Hematopoietic multipotent progenitor cell treated with erythropoietin and hydrocortisone succinate and interleukin-3 and kit ligand, for 4 days (in vitro differentiated cells): Measurements from ENCODE around the gene PDE4D.
"Not testable (repeated sequence)": the region's sequence is repeated elsewhere in the genome, so short reads cannot be mapped to it uniquely, and the experiment has no call there.

Experiments used
- DNase-seq: peaks from one replicate; pipeline ENCODE4 v3.0.0-alpha.2; 2015

Gene PDE4D

DNA sequence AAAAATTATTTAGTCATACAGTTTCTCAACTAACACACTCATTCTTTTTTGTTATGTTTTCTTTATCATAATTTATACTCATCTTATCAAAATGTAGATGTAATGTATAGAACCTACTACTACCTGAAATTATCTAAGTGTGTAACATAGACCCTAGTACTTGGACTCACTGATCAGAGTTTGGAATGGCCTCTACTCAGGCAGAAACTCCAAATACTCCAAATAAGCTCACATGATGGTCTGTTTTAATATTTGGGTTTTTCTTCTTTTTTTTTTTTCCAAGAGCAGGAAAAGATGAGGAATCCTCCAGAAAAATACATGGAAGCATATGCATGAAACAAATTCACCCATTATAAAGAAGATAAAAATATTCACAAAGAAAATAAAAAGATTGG is 126.3 kb downstream of the PDE4D start:
- no peak for DNase-seq

GRCh38 chr5:59766427-59767210 is 126.9 kb downstream of the PDE4D start:
- DNase-seq, result no peak

DNA sequence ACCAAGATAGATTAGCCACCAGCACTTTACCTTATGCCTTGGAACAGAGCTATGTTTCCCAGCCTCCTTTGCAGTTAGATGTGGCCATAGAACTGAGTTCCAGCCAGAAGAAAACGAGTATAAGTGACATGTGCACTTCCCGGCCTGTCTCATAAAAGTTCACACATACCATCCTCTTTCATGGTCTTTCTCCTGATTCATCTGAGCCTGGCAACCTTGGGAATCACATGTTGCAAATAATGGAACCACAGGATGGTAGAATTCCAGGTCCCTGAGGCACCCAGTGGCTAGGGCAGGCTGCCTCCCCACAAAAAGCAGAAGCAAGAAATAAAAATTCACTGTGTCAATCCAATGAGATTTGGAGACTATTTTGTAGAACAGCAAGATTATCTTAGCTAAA is 128.1 kb downstream of the PDE4D start:
- DNase-seq, result no peak

DNA sequence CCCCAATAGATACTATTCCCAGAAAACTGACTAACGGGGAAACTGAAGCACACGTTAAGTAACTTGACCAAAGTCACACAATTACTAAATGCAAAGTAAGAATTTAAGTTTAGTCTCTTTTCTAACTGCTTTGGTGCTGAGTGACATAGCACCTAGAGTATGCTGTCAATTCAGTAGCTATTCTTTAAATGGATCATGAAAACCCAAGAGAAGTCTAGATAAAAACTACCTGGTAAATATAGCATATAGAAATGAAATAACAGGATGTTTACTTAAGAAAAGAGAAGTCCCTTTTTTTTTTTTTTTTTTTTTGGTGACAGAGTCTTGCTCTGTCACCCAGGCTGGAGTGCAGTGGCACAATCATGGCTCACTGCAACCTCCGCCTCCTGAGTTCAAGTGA is 129.2 kb downstream of the PDE4D start:
- DNase-seq, result no peak

GRCh38 chr5:59763541-59763940 is 130.0 kb downstream of the PDE4D start:
- DNase-seq, result no peak

GRCh38 chr5:59762232-59762631 is 131.3 kb downstream of the PDE4D start:
- DNase-seq, result not testable (repeated sequence)

DNA sequence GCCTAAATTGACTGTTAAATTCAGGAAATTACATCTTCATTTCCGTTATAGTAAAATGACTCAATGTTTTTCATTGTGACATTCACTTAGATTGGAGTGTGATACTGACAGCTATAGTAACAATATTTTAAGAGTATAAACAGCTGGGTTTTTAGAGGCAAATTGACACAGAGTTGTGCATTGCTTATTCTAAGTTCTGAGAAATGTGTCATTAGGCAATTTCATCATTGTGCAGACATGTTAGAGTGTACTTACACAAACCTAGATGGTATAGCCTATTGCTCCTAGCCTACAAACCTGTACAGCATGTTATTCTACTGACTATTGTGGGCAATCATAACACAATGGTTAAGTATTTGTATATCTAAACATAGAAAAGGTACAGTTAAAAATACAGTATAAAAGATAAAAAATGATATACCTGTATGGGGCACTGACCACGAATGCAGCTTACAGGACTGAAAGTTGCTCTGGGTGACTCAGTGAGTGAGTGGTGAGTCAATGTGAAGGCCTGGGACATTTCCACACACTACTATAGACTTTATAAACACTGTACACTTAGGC is 132.7 kb downstream of the PDE4D start:
- peak; percentile 24 for DNase-seq

GRCh38 chr5:59759600-59760351 is 133.8 kb downstream of the PDE4D start:
- DNase-seq, result no peak

DNA sequence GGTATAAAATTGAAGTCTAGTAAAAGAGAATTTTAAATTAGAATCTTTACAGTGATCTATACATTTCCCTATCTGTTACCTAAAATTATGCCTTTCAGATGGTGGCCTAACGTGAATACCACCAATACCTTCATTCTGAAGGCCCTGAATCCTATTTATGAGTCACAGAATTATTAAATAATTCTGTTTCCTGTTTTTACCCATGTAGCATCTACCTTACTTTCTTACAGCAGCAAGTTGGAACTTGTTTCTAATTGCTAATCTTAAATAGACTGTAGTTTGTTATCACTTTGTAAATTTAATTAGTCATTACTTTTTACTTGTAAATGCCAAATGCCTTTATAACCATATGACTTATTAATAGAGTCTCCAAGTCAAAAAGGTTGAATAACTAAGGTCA is 135.0 kb downstream of the PDE4D start:
- no peak for DNase-seq

DNA sequence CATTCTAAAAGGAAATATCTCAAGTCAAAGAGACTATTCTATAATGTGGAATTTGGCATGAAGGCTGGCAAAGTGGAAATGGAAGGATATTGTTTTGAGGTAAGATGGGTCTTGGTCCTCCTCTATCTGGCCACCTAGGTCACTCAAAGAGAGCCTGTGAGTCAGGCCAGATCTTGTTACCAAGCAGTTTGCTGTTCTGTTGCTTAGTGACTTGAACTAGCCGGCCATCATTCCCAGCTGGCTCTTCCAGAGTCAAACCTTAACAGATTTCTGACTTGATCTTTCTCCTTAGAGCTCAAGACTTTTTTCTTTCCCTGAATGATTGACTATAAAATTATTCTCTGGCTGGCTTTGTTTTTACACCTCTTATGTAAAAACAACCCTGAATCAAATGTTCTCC is 136.1 kb downstream of the PDE4D start:
- DNase-seq, result no peak

DNA sequence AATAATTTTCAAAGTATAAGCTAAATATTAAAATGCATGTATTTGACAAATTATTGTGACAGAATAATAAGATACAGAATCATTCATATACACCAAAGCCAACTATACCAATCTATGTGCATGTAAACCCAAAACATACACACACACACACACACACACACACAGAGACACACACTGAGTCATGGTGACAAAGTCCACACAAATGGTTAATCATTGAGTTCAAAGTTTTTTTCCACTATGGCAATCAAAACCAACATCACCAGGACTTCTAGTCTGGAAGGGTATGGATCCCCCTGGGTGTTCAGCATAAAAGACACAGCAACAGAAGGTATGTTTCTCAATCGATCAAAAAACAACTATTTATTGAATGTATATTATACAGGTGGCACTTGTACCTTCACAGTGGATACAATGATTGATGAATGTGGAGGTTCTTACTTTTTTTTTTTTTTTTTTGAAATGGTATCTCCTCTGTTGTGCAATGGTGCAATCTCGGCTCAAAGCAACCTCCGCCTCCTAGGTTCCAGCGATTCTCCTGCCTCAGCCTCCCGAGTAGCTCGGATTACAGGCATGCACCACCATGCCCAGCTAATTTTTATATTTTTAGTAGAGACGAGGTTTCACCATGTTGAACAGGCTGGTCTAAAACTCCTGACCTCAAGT is 137.0 kb downstream of the PDE4D start:
- no peak for DNase-seq

DNA sequence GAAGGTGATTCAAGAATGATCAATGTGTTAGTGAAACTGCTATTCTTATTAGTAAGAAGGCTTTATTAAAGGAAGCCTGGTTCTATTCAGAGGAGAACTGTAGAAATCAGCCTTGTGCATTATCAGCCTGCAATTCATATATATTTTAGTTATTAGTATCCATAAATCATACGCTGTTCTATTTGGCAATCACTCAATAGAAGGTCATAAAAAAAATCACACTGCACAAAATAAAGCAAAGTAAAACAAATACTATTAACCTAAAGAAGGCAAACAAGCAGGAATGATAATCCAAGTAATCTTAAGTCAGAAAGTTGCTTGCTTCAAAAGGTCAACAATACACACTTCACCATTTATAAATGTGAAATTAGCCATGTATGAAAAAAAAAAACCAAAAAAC is 138.1 kb downstream of the PDE4D start:
- no peak for DNase-seq

- DNase-seq, result no peak
Measured at GRCh38 chr5:59753599-59753998, 139.9 kb downstream of the PDE4D start.

DNA sequence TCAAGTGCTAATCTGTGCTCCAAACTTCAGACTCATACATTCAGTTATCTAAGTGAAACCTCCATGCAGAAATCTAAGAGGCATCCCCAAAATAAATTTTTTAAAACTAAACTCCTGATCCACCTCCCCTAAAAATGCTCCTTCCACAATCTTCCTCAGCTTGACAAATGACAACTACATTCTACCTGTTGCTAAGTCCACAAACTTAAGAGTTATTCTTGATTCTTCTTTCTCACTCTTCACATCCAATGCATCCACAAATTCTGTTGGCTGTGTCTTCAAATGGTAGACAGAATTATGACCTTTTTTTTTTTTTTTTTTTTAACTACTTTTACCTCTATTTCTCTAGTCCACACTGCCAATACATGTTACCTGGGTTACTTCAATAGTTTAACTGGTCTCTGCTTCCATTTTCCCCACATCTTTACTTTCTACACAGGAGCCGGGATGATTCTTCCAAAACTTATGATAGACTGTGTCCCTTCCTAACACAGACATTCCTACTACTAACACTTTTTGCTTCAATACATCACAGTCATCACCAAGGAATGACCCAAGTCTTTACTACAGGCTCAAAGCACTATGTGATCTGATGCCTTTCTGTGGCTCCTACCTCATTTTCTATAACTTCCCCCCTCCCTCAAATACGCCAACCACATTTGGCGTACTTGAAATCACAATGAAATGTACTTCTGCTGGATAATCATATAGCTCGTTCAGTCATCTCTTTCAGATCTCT is 143.6 kb downstream of the PDE4D start:
- no peak for DNase-seq

- not testable (repeated sequence) for DNase-seq
Measured at GRCh38 chr5:59748036-59748663, 145.4 kb downstream of the PDE4D start.

- no peak for DNase-seq
Measured at GRCh38 chr5:59746241-59746765, 147.2 kb downstream of the PDE4D start.

GRCh38 chr5:59745415-59745863 is 148.1 kb downstream of the PDE4D start:
- DNase-seq, result no peak

DNA sequence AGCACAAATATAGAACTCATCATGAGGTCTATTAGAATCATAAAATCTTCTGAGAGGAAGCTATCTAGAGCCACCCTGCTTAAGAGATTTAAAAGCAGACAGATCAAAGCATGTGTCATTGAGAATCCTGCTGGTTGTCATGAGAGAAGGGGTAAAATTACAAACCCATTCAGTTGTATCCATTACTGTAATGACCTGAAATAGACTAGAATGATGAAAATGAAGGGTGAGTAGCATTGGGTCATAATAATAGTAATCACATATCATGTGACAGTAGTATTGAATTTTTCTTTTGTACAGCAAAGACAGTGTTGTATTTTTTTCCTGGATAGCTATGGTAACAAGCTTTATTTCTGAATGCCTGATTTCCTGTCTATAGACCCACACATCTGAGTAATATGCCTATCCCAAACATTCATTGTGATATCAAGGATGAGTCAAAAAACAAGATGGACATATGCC is 149.0 kb downstream of the PDE4D start:
- no peak for DNase-seq

GRCh38 chr5:59741599-59741998 is 151.9 kb downstream of the PDE4D start:
- no peak for DNase-seq

- no peak for DNase-seq
Measured at GRCh38 chr5:59738024-59738423, 155.5 kb downstream of the PDE4D start.

- DNase-seq, result no peak
Measured at GRCh38 chr5:59732806-59733205, 160.7 kb downstream of the PDE4D start.

- no peak for DNase-seq
Measured at GRCh38 chr5:59732301-59732700, 161.2 kb downstream of the PDE4D start.
